ENCODE data around the gene RGMB.

RGMB gene

DNA sequence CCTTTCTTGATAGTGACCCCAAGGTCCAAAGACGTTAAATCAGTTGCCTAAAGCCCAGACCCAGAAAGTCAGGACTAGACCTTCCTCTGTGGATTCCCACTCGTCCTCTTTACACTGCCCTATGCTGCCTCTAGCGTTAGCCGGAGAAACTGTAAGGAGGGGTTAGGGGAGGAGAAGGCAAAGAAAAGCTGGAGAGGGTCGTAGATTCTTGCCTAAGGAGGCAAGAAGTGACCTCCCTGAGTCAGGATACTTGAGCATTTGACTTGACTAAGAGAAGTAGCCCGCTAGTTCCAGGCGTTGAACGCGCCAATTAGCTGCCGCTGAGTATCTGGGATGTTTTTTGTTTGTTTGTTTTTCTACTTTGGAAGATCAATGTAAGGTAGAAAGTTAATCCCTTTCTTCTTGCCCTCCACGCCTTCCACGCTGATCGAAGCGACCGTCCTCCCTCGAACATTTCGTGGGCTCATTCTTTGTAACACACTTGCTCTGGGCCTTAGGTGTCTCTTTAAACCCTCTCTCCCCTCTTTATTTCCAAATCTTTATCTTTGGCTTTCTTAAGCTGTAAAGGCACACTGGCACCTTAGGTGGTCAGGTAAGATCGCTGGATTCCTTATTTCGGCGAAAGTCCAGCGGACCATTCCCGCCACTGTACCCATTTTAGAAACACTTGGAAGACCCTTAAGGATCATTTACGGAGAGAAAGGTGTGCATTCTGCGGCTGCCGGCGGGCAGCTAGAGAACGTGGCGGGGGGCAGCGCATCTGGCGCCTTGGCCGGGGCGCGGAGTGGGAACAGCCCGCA is 5.1 kb upstream of the RGMB start:
- DNase-seq, result peak; percentile 42

DNA sequence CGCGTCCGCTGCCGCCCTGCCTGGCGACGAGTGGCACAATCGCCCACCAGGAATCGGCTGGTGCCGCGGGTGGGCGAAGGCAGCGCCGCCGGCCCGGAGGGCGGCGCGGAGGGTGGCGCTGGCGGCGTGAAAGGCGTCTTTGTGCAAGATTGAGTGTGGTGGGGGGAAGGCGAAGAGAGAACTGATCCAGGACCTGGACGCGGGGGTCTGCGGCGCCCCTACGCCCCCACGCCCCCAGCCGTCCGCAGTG is 4.6 kb upstream of the RGMB start:
- no peak for DNase-seq

DNA sequence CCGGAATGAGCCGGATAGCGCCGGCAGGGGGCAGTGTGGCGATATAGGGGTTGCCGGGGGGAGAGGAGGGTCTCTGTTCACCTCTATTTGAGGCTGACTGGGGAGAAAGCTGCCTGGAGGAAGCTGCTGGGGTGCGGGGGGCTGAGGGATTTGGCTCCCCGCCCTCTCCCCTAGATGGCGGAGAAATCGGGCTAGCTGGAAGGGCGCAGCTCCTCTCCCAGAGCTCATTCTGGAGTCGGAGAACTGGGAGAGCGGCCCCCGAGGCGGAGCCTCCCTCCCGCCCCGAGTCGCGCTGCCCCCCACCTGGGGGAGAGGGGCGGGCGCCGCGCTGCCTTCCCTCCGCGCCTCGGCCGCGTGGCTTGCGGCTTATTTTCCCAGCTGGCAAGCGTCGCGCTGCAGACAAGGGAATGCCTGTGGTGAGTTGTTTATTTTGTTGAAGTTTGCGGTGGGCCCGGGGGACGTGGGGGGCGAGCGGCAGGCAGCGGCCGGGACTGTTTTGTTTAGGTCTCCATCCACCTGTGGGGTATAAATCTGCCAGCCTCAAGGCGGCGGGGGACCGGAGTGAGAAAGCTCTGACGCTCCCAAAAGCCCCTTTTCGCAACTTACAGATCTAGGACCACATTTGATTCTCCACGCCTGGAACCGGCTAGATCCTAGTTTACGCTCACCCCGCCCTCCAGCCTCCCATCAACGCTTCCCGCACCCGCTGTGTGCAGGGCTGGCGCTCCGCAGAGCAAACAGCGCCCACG is 4.1 kb upstream of the RGMB start:
- DNase-seq, result peak; percentile 10

DNA sequence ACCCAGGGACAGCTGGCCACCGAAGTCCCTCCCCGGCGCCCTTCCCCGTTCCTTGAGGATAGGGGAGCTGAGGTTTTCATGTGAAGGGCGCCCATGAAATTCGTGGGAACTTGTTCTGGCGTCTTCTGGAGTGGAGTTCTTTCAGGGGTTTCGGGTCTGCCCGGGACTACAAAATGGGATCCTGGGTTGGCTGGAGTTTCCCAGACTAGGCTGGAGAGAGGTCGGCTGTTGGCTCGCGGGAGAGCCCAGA is 3.6 kb upstream of the RGMB start:
- DNase-seq, result no peak

GRCh38 chr5:98770209-98770910 is 3.1 kb upstream of the RGMB start:
- no peak for DNase-seq

DNA sequence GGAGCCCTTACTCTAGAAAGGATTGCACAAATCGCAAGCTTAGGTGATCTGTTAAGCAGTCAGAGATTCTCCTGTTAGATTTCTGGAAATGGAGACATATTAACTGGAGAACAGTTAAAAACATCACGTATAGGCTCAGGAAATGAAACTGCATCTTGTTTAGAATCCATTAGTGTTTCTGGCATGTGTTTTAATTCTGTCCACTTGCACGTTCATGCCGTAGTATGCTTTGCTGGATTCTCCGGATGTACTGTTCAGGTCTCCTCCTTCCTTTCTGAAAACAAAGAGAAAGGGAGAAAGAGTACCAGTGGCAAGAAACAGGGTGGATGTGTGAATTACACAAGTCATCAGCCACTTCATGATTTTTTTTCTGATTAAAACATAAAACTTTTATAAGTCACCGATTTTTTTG is 2.5 kb upstream of the RGMB start:
- DNase-seq, result no peak

GRCh38 chr5:98771382-98772109 is 1.9 kb upstream of the RGMB start:
- DNase-seq, result peak; percentile 66

- DNase-seq, result peak; percentile 33
Observed at GRCh38 chr5:98772415-98773213, 849 bp upstream of the RGMB start.

GRCh38 chr5:98773214-98773463 is 324 bp upstream of the RGMB start:
- no peak for DNase-seq

DNA sequence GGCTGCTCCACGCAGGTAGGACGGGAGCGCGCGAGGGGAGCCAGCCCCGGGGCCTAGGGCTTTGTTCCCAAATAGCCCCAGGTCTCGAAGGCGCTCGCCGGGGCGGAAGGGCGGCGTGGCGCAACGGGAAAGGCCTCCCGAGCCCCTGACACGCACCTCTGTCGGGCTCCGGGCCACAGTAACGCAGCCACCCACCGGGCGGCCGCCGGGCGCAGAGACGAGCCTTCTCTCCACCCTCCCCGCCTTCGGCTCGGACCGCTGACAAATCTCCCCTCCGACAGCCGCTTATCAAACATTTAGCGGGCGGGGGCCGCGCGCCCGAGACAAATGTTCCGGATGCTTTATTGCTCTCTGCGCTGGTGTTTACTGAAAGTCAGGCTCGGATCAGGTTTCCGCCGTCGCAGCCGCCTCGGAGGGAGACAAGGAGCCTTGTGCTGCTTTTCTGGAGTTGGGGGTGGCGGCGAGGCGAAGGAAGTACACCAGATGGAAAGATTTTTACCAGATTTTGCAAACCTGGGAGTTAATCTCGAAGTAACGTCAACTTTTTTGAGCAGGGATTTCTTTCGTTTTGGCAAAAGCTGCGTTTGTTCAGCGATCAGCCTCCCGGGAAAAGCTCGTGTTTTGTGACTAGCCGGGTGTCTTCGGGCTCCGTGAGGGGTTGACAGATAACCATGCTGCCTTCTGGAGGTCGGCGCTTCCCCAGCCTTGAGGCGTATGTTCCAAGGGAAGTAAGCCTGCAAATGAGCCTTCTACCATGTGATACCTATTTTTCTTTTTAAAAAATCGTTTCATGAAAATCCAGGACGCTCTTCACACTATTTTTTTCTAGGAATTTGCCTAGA is 950 bp downstream of the RGMB start:
- DNase-seq, result peak; percentile 31

GRCh38 chr5:98775246-98776065 is 2.0 kb downstream of the RGMB start:
- no peak for DNase-seq

DNA sequence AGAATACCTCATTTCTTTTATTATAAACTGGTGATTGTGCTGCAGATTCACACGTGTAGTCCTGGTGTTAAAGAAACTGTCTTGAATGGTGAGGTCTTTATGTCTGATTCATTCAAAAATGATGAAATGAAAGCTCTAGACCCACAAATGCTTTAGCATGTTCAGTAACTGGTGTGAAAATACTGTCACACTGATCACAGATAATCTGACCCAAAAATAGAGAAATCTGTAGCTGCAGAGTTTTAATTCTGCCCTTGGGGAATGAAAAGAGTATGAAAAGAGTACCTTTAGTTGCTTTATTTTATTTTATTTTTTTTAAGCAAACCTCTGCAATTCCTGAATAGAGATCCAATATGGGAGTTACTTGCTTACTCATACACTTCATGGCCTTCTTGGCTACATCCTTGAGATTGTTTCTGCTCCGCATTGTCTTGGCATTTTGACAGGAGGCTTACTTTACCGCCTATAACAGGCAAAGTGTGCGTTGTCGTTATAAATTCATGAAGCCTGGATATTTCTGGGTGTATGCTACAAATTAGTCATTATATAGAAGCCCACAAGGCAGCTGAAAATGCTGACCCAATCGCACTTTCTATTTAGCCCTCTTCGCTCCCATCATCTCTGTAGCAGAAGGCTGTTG is 2.7 kb downstream of the RGMB start:
- DNase-seq, result no peak

DNA sequence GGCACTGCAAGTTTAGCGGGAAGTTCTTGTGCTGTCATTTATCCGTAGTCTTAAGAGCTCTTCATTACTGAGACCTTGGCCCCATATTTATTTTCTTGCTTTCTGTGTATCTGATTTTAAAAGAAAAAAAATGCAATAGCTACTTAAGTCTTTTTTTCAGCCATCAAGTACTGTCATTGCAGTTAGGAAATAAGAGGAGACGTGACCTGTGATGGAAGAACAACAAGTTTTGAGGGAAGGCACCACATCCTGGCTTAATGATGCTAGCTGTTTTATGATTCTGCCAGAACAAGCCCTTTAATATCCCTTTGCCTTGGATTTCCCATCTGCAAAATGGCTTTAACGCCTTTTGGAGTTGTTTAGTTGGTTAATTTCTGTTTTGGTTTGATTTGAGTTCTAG is 3.8 kb downstream of the RGMB start:
- no peak for DNase-seq

GRCh38 chr5:98779264-98779877 is 5.9 kb downstream of the RGMB start:
- no peak for DNase-seq

GRCh38 chr5:98780390-98780789 is 6.9 kb downstream of the RGMB start:
- no peak for DNase-seq

DNA sequence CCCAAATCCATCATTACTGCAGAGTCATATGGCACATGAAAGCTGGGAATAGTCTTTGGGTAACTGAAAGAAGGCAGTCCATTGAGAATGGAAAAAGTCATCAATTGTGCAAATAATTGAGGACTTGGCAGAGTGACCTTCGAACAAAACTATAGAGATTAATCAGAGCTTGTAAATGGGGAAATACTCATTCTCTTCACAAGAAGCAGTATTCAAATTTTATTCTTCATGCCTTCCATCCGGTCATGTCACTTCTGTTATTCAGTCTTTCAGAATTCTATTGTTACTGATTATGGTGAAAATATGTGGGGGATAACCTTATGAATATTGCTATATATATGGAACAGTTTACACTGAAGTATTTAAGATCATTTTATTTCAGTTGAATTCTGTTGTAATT is 8.1 kb downstream of the RGMB start:
- DNase-seq, result no peak

DNA sequence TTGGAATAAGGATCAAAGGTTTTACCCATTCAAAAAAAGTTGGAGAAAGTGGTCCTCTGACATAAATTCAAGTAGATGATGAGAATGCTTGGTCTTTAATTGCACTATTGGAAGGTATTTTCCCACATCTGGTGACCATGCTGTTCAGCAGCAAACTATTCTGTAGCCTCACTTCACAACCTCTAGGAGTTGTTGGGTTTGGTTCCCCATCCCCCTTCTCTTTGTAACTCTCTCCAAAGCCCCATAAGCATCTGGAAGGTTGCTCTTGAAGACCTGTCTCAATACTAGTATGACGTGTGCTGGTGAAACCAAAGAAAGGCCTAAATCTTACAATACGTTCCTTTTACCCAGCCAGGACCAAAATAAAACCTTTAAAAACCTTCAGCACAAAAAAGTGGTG is 8.5 kb downstream of the RGMB start:
- no peak for DNase-seq

DNA sequence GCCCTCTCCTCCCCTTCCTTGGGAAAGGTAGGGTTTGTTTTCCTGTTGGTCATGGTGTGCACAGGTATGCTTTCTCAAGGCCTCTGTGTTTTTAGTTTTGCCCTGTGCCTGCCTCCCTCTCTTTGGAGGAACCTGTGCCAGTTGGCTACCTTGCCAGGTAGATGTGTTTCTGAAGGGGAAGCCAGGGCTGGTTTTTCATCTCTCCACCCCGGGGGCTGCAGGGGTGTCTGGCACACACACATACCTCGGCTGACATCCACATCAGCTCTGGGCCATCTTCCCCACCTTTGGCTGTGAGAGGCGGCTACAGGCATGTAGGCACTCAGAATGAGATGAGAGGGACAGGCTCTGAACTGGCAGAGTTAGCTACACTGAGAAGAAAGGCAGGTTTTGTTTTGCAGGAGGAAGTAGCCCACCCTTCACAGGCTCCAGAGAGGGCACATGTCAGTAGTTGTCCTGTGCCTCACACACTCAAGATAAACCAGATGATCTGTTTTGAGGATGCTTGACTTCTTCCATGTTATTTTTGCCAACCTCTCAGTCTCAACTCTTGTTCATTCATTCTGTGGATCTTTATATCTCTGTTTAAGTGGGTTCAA is 9.7 kb downstream of the RGMB start:
- no peak for DNase-seq

GRCh38 chr5:98784411-98784810 is 10.9 kb downstream of the RGMB start:
- DNase-seq, result no peak

- DNase-seq, result no peak
Observed at GRCh38 chr5:98785244-98785643, 11.8 kb downstream of the RGMB start.
